Adrenal gland (tissue), 12 donors: ENCODE measurements around the gene SCNN1B. TPM values are rescaled to one million over a fixed set of nuclear protein-coding genes. Genes with fewer than 3 reads are reported as not detected.

Experiments
- DNase-seq, 7 donors: peaks; one replicate each; pipeline ENCODE4 v3.0.0-alpha.2; 2019 to 2020
- H3K27ac ChIP-seq, 5 donors: fragments of 200-600 bp; sonication (generic) in 4 of 5; 1 replicate in 3 of 5; 2 replicates in 2 of 5; pipeline versions ENCODE4 v1.5.1 to v1.8.0; 2016 to 2020; ENCODE audit warnings: mild to moderate bottlenecking in 1 of 5
- H3K27me3 ChIP-seq: fragments of 200-600 bp; 2 replicates; pipeline ENCODE4 v1.8.0; 2021
- H3K36me3 ChIP-seq, 2 donors: fragments of 200-600 bp; replicated peaks in 1 of 2; 1 replicate in 1 of 2; 2 replicates in 1 of 2; pipeline versions ENCODE4 v1.5.1 to v1.8.0; 2018 to 2022
- H3K4me1 ChIP-seq, 2 donors: fragments of 200-600 bp; replicated peaks in 1 of 2; 1 replicate in 1 of 2; 2 replicates in 1 of 2; pipeline versions ENCODE4 v1.5.1 to v1.8.0; 2018 to 2021
- H3K4me3 ChIP-seq, 4 donors: fragments of 200-600 bp; sonication (generic) in 3 of 4; one replicate each; pipeline ENCODE4 v1.5.1; 2016 to 2018
- H3K9me3 ChIP-seq, 3 donors: fragments of 200-600 bp; sonication (generic) in 1 of 3; replicated peaks in 1 of 3; 1 replicate in 2 of 3; 2 replicates in 1 of 3; pipeline versions ENCODE4 v1.5.1 to v1.8.0; 2016 to 2021
- POLR2A ChIP-seq, 2 donors: fragments of 450-650 bp; IDR thresholded peaks; one replicate each; pipeline ENCODE4 v1.6.1; 2017; ENCODE audit warnings: antibody characterized with exemption in 2 of 2, mild to moderate bottlenecking in 2 of 2, moderate library complexity in 1 of 2
- WGBS, 4 donors: extraction: QIAGEN DNeasy Blood & Tissue Kit in 2 of 4; methylation state at CpG; one replicate each; pipeline versions ENCODE4 v1.1.5 to v1.1.7; 2013 to 2017; 5-methylcytosine and 5-hydroxymethylcytosine counted together
- intact Hi-C, 2 donors: fragments of 100-400 bp; cut with DNase I; formaldehyde crosslinking; loops; one replicate each; pipeline versions ENCODE4 v1.14.1 to v1.15.0; 2022 to 2023
- polyA plus RNA-seq, 3 donors: library from polyadenylated mRNA; stranded (reverse); fragments of 200-250 nt in 2 of 3; fragments of 350-450 nt in 1 of 3; fragmentation: Illumina TruSeq in 1 of 3; extraction: RNeasy Lipid Tissue Mini Kit (QIAGEN cat#74804) in 1 of 3; gene quantifications; one replicate each; pipeline ENCODE4 v1.2.3, GENCODE V29; 2013 to 2014
- total RNA-seq, 9 donors: library from RNA; depleted of rRNA in 4 of 9; stranded (reverse); fragments of >200 nt in 4 of 9; fragments of 120-200 nt in 1 of 9; fragmentation: NEBNext Ultra II Directional in 1 of 9; extraction: Animal tissue kit (Norgen Biotek cat#: 25700) in 1 of 9; gene quantifications; one replicate each; pipeline versions ENCODE4 v1.1.0 to v1.2.4, GENCODE V29; 2013 to 2023
- TF ChIP-seq, protein P1 (sequence below), 6 experiments: fragments of 450-650 bp in 4 of 6; fragments of 200-600 bp in 2 of 6; sonication (generic) in 1 of 6; IDR thresholded peaks; 1 replicate in 5 of 6; 2 replicates in 1 of 6; pipeline versions ENCODE4 v1.5.1 to v1.8.0; 2016 to 2021; ENCODE audit warnings: antibody characterized with exemption in 6 of 6, mild to moderate bottlenecking in 2 of 6, moderate library complexity in 1 of 6
- donor health status: healthy with polysubstance abuse.
- donor health status: Bipolar disorder and iron deficiency.
- donor health status: DM: yes; HTN: yes; CAD: no.
- donor health status: DM: no; HTN: no; CAD: no.
- donor health status: DM: no; HTN: no; CAD: no.
- donor health status: DM: yes; HTN: yes; CAD: no.

Gene SCNN1B
- total and polyA plus RNA-seq, 12 donors, result 0.28 to 2.2 (median 1.2) TPM; not detected in 4

DNA sequence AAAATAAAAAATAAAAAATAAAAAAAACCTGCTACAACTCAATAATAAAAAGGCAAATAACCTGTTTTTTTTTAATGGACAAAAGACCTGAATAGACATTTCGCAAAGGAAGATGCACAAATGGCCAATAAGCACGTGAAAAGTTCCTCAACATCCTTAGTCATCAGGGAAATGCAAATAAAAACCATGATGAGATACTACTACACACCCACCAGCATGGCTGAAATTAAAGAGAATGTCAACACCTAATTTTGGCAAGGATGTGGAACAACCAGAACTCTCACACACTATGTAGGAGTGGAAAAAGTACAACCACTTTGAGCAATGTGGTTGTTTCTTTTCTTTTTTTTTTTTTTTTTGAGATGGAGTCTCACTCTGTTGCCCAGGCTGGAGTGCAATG lies 126.2 kb downstream of the SCNN1B start:
- Histone ChIP-seq H3K27me3 (no peaks in the 10 kb centered on the region), H3K27ac (no peak overlapping the region), H3K4me3 (no peak overlapping the region), H3K36me3 (peaks cover 0 to 50% of the 10 kb centered on the region in 2 donors), H3K4me1 (peaks cover 0 to 7% of the 10 kb centered on the region in 2 donors), H3K9me3 (no peaks in the 10 kb centered on the region)
- 84 to 90% (median 87%) methylated on average over 2 of the region's 2 CpGs for WGBS, 4 donors
- no peak for DNase-seq
- TF ChIP-seq POLR2A (IDR thresholded peaks at IDR 0.05), result no peak
- TF ChIP-seq, protein P1, sequence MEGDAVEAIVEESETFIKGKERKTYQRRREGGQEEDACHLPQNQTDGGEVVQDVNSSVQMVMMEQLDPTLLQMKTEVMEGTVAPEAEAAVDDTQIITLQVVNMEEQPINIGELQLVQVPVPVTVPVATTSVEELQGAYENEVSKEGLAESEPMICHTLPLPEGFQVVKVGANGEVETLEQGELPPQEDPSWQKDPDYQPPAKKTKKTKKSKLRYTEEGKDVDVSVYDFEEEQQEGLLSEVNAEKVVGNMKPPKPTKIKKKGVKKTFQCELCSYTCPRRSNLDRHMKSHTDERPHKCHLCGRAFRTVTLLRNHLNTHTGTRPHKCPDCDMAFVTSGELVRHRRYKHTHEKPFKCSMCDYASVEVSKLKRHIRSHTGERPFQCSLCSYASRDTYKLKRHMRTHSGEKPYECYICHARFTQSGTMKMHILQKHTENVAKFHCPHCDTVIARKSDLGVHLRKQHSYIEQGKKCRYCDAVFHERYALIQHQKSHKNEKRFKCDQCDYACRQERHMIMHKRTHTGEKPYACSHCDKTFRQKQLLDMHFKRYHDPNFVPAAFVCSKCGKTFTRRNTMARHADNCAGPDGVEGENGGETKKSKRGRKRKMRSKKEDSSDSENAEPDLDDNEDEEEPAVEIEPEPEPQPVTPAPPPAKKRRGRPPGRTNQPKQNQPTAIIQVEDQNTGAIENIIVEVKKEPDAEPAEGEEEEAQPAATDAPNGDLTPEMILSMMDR (IDR thresholded peaks at IDR 0.05), result no peak
- intact Hi-C loops, result loop anchor here in 1 of 2 donors (10.0 kb wide), 1 partner anchor 534 kb away; no protein-coding TSS in a partner anchor

Other genes with a start within 250 kb of the SCNN1B start
- 10 to 100 TPM in 3 of 9 donors, 1 to 10 TPM in 6; 6.8 to 19.3 (median 9.4) TPM for gene USP31, start 152.8 kb upstream of the SCNN1B start, total RNA-seq
- 1 to 10 TPM; 2.5 to 6.6 (median 4.8) TPM for gene USP31, start 152.8 kb upstream of the SCNN1B start, polyA plus RNA-seq
- under 1 TPM in 1 of 9 donors, not detected in 8; 0.11 TPM for gene SCNN1G, start 119.6 kb upstream of the SCNN1B start, total RNA-seq
- under 1 TPM in 2 of 3 donors, not detected in 1; 0.07 to 0.08 TPM for gene SCNN1G, start 119.6 kb upstream of the SCNN1B start, polyA plus RNA-seq
- gene COG7, start 150.9 kb downstream of the SCNN1B start, total RNA-seq, result 10 to 100 TPM; 10.7 to 25.7 (median 20.9) TPM
- gene COG7, start 150.9 kb downstream of the SCNN1B start, polyA plus RNA-seq, result 10 to 100 TPM; 19.2 to 50.1 (median 37.3) TPM
- 100 to 1,000 TPM in 7 of 9 donors, 10 to 100 TPM in 2; 57.4 to 143 (median 117) TPM for gene GGA2, start 208.2 kb downstream of the SCNN1B start, total RNA-seq
- gene GGA2, start 208.2 kb downstream of the SCNN1B start, polyA plus RNA-seq, result 100 to 1,000 TPM in 1 of 3 donors, 10 to 100 TPM in 2; 37.7 to 129 (median 66.5) TPM